ENCODE results near the gene PTPN14. TPM values are rescaled to one million over a fixed set of nuclear protein-coding genes. Genes with fewer than 3 reads are reported as not detected.

The PTPN14 gene
- total and polyA plus RNA-seq, 2 of the 8 experiments (the other 6 are each of a cell fraction or from before 2014, with no cell fraction given) = 14.4 to 93.6 TPM

DNA sequence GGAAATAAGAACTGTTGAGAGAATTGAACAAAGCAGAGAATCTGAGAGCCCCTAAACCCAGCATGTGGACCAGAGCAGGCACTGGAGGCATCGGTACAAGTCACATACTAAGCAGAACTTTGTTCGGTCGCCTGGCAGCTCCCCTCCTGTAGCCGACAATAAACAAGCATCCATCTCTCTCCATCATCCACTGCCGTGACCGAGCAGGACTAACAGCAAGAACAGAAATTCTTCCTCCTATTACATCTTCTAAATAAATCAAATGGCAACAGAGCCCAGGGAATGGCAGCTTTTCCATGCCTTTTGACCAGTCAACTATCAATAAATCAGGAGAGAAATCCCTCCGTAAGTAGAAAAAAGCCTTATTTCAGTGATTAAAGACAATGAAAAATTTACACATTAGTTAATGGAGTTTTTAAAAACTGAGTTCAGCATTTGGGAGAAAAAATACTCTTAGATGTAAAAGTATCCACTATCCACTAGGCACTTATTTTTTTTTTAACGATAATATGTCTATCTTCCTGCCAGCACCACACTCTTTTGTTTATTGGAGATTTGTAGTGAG is 36.5 kb downstream of the PTPN14 start:
- FAIRE-seq (no peak), DNase-seq (ENCODE audit: low read depth in 1 of 2, low spot score in 2 of 2) (no peak)
- Histone ChIP-seq H3K27ac (ENCODE audit: low read depth, low read length) (no peak overlapping the region), H2BK12ac (ENCODE audit: low read depth, low read length) (no peak overlapping the region), H3K9me3 (ENCODE audit: insufficient read depth in 2 of 2, low read depth in 1 of 2, low read length in 1 of 2) (peaks cover 11 to 12% of the 10 kb centered on the region in 2 experiments), H2AK5ac (ENCODE audit: low read depth, low read length) (no peak overlapping the region), H4K91ac (replicated peaks; ENCODE audit: insufficient read length, low read length) (no peak overlapping the region), H3K79me2 (ENCODE audit: control insufficient read depth in 1 of 2, insufficient read depth in 2 of 2, low read length in 2 of 2) (peaks cover 9 to 74% of the 10 kb centered on the region in 2 experiments; a peak in 3 of 4 replicates), H3K56ac (replicated peaks; ENCODE audit: insufficient read length, low read depth, low read length) (no peak overlapping the region), H3K27me3 (replicated peaks in 1 of 4; ENCODE audit: control insufficient read depth in 3 of 4, extremely low read depth in 1 of 4, insufficient read depth in 3 of 4, low read length in 3 of 4) (peaks cover 0 to 6% (median 2%) of the 10 kb centered on the region in 4 experiments; a peak in 3 of 7 replicates), H3K23ac (ENCODE audit: insufficient read length) (no peak overlapping the region), H3K79me1 (ENCODE audit: low read depth, low read length) (0 out of 2 replicates have a peak, but pooled peaks cover 7% of the 10 kb centered on the region), H4K5ac (ENCODE audit: insufficient read length, low read depth, low read length) (no peak overlapping the region), H4K20me1 (replicated peaks in 1 of 2; ENCODE audit: control insufficient read depth in 1 of 2, insufficient read depth in 2 of 2, low read length in 2 of 2) (peaks cover 16 to 18% of the 10 kb centered on the region in 2 experiments), H3K23me2 (ENCODE audit: low read depth, low read length) (no peaks in the 10 kb centered on the region), H2BK5ac (ENCODE audit: low read depth, low read length) (no peak overlapping the region), H3K14ac (ENCODE audit: insufficient read length) (no peak overlapping the region), H2AFZ (ENCODE audit: low read length) (no peak overlapping the region), H3K9ac (replicated peaks in 1 of 4; ENCODE audit: extremely low read depth in 1 of 4, low read depth in 3 of 4, low read length in 3 of 4) (no peak overlapping the region), H4K8ac (ENCODE audit: extremely low read depth, insufficient read depth, low read length) (no peak overlapping the region), H3K18ac (ENCODE audit: extremely low read depth, low read length) (0 out of 2 replicates have a peak overlapping the region, but pooled peaks have one; percentile 51), H3K4me2 (ENCODE audit: insufficient read depth in 1 of 2, low read depth in 2 of 2, low read length in 2 of 2) (peak overlapping the region; percentile 40 to 67; a peak in 3 of 4 replicates), H3K4me3 (ENCODE audit: extremely low read depth in 1 of 4, insufficient read depth in 2 of 4, low read depth in 3 of 4, low read length in 4 of 4) (peak overlapping the region in 1 of 4 experiments; percentile 39; a peak in 1 of 8 replicates), H2BK15ac (ENCODE audit: low read length) (no peak overlapping the region), H3K4ac (replicated peaks; ENCODE audit: insufficient read length, low read depth, low read length) (no peak overlapping the region), H2BK120ac (replicated peaks; ENCODE audit: low read depth, low read length) (no peak overlapping the region), H2BK20ac (ENCODE audit: low read length) (no peak overlapping the region), H3K4me1 (replicated peaks in 1 of 4; ENCODE audit: control insufficient read depth in 3 of 4, insufficient read depth in 4 of 4, low read length in 3 of 4) (peaks cover 5 to 20% (median 12%) of the 10 kb centered on the region in 4 experiments; a peak in 6 of 7 replicates), H3K36me3 (ENCODE audit: control insufficient read depth in 2 of 4, insufficient read depth in 4 of 4, low read length in 3 of 4) (peaks cover 0 to 7% (median 2%) of the 10 kb centered on the region in 4 experiments; a peak in 4 of 8 replicates)
- ChIA-PET CTCF (ENCODE audit: partially characterized antibody) (interaction anchor here (1.7 kb wide), 1 partner anchor 75 kb away, joined by 5 read pairs; no protein-coding TSS in a partner anchor), POLR2A (ENCODE audit: partially characterized antibody) (no interaction called here)
- no peak for TF ChIP-seq CBX8 (IDR thresholded peaks at IDR 0.05; ENCODE audit: borderline replicate concordance, low read depth, low read length)
- no peak for TF ChIP-seq BRCA1 (IDR thresholded peaks at IDR 0.05; ENCODE audit: low read depth, low read length)
- TF ChIP-seq SP2 (IDR thresholded peaks at IDR 0.05; ENCODE audit: low read length) = no peak
- 66% methylated on average over 8 of the region's 8 CpGs; no CpG with 5 or more reads in 1 of the 2 experiments for WGBS, 2 experiments (ENCODE audit: extremely low coverage in 1 of 2, insufficient coverage in 1 of 2, insufficient read length in 1 of 2, insufficient replicate concordance in 2 of 2, low coverage in 1 of 2, low lambda C conversion rate in 2 of 2, missing lambda C conversion rate in 1 of 2)
